ENCODE data around the gene WDR7. TPM values are rescaled to one million over a fixed set of nuclear protein-coding genes. Genes with fewer than 3 reads are reported as not detected.

Gene WDR7
- total and polyA plus RNA-seq, 2 experiments from 2014 or later: 7.0 to 14.8 TPM

DNA sequence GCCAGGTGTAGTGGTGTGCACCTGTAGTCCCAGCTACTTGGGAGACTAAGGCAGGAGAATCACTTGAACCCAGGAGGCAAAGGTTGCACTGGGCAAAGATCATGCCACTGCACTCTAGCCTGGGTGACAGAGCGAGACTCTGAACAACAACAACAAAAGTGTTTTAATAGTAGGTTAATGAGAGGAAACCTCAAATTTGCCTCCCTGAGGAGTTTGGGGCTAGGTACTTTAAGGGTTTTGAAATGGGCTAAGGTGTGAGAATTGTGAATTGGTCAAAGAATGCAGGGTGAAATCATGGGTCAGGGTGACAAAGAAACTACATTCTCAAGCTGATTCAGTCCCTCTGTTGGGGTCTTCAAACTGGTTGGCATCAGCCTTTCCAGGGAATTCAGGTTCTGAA, 435.0 kb downstream of the WDR7 start:
- no peak overlapping the region for H3K27ac ChIP-seq (ENCODE audit: low read depth)
- H3K4me3 ChIP-seq: no peak overlapping the region
- H3K36me3 ChIP-seq (ENCODE audit: insufficient read depth): no peaks in the 10 kb centered on the region
- ATAC-seq (no peak), DNase-seq (ENCODE audit: low spot score) (no peak)
- no peaks in the 10 kb centered on the region for H3K36me3 Mint-ChIP-seq (ENCODE audit: low read depth)
- no peak overlapping the region for H3K4me2 ChIP-seq
- H2AFZ ChIP-seq: no peak overlapping the region
- no peaks in the 10 kb centered on the region for H3K27me3 ChIP-seq (ENCODE audit: insufficient read depth)
- no peaks in the 10 kb centered on the region for H3K9me3 Mint-ChIP-seq
- peaks cover 18% of the 10 kb centered on the region for H3K4me1 Mint-ChIP-seq
- H3K4me1 ChIP-seq (ENCODE audit: insufficient read depth): peaks cover 25% of the 10 kb centered on the region
- H4K20me1 ChIP-seq (replicated peaks; ENCODE audit: insufficient read depth): no peaks in the 10 kb centered on the region
- no peak overlapping the region for H3K27ac Mint-ChIP-seq
- H3K9me2 ChIP-seq (ENCODE audit: insufficient read depth): peaks cover 18% of the 10 kb centered on the region
- TF ChIP-seq EZH2 (IDR thresholded peaks at IDR 0.05; ENCODE audit: low read depth, unreplicated experiment) (no peak), REST (IDR thresholded peaks at IDR 0.05; ENCODE audit: unreplicated experiment) (no peak), POLR2AphosphoS5 (IDR thresholded peaks at IDR 0.05; ENCODE audit: low read depth) (no peak), STAT1 (IDR thresholded peaks at IDR 0.05; ENCODE audit: unreplicated experiment) (no peak), EZH2phosphoT487 (IDR thresholded peaks at IDR 0.05; ENCODE audit: unreplicated experiment) (no peak), CTCF (conservative IDR thresholded peaks at IDR 0.05; ENCODE audit: low read depth in 2 of 2) (no peak), NANOG (IDR thresholded peaks at IDR 0.05; ENCODE audit: borderline replicate concordance) (no peak), CREB1 (CRISPR knock-in tag; IDR thresholded peaks at IDR 0.05; ENCODE audit: low read depth) (no peak), ETS1 (IDR thresholded peaks at IDR 0.05) (no peak), ZNF331 (CRISPR knock-in tag; IDR thresholded peaks at IDR 0.05; ENCODE audit: low read depth) (no peak), JUNB (IDR thresholded peaks at IDR 0.05; ENCODE audit: unreplicated experiment) (no peak), ZNF114 (CRISPR knock-in tag; IDR thresholded peaks at IDR 0.05) (no peak)
- TF ChIP-seq, protein P1, sequence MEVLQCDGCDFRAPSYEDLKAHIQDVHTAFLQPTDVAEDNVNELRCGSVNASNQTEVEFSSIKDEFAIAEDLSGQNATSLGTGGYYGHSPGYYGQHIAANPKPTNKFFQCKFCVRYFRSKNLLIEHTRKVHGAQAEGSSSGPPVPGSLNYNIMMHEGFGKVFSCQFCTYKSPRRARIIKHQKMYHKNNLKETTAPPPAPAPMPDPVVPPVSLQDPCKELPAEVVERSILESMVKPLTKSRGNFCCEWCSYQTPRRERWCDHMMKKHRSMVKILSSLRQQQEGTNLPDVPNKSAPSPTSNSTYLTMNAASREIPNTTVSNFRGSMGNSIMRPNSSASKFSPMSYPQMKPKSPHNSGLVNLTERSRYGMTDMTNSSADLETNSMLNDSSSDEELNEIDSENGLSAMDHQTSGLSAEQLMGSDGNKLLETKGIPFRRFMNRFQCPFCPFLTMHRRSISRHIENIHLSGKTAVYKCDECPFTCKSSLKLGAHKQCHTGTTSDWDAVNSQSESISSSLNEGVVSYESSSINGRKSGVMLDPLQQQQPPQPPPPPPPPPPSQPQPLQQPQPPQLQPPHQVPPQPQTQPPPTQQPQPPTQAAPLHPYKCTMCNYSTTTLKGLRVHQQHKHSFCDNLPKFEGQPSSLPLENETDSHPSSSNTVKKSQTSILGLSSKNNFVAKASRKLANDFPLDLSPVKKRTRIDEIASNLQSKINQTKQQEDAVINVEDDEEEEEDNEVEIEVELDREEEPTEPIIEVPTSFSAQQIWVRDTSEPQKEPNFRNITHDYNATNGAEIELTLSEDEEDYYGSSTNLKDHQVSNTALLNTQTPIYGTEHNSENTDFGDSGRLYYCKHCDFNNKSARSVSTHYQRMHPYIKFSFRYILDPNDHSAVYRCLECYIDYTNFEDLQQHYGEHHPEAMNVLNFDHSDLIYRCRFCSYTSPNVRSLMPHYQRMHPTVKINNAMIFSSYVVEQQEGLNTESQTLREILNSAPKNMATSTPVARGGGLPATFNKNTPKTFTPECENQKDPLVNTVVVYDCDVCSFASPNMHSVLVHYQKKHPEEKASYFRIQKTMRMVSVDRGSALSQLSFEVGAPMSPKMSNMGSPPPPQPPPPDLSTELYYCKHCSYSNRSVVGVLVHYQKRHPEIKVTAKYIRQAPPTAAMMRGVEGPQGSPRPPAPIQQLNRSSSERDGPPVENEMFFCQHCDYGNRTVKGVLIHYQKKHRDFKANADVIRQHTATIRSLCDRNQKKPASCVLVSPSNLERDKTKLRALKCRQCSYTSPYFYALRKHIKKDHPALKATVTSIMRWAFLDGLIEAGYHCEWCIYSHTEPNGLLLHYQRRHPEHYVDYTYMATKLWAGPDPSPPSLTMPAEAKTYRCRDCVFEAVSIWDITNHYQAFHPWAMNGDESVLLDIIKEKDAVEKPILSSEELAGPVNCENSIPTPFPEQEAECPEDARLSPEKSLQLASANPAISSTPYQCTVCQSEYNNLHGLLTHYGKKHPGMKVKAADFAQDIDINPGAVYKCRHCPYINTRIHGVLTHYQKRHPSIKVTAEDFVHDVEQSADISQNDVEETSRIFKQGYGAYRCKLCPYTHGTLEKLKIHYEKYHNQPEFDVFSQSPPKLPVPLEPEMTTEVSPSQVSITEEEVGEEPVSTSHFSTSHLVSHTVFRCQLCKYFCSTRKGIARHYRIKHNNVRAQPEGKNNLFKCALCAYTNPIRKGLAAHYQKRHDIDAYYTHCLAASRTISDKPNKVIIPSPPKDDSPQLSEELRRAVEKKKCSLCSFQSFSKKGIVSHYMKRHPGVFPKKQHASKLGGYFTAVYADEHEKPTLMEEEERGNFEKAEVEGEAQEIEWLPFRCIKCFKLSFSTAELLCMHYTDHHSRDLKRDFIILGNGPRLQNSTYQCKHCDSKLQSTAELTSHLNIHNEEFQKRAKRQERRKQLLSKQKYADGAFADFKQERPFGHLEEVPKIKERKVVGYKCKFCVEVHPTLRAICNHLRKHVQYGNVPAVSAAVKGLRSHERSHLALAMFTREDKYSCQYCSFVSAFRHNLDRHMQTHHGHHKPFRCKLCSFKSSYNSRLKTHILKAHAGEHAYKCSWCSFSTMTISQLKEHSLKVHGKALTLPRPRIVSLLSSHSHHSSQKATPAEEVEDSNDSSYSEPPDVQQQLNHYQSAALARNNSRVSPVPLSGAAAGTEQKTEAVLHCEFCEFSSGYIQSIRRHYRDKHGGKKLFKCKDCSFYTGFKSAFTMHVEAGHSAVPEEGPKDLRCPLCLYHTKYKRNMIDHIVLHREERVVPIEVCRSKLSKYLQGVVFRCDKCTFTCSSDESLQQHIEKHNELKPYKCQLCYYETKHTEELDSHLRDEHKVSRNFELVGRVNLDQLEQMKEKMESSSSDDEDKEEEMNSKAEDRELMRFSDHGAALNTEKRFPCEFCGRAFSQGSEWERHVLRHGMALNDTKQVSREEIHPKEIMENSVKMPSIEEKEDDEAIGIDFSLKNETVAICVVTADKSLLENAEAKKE (CRISPR knock-in tag; IDR thresholded peaks at IDR 0.05): no peak
- no peaks in the 10 kb centered on the region for H3K79me2 ChIP-seq (replicated peaks; ENCODE audit: insufficient read depth)
- no peaks in the 10 kb centered on the region for H3F3A ChIP-seq (replicated peaks; ENCODE audit: low read depth)
- H3K4me3 Mint-ChIP-seq: no peak overlapping the region
- H3K27me3 Mint-ChIP-seq (ENCODE audit: insufficient read depth, low read depth, poor library complexity): peaks cover 6% of the 10 kb centered on the region
